Large intestine (tissue), 3 donors: ENCODE measurements around the gene USP12. TPM values are rescaled to one million over a fixed set of nuclear protein-coding genes. Genes with fewer than 3 reads are reported as not detected.

Source experiments
- DNase-seq, 2 donors: peaks; one replicate each; pipeline versions ENCODE4 v3.0.0 to v3.0.0-alpha.2; 2013
- H3K27ac ChIP-seq: one replicate; pipeline ENCODE4 v1.5.1; 2013; ENCODE audit warnings: low read length
- H3K27me3 ChIP-seq: 2 replicates; pipeline ENCODE4 v1.6.1; 2013; ENCODE audit warnings: low read length; ENCODE audit not compliant: control insufficient read depth, insufficient read depth
- H3K36me3 ChIP-seq: 2 replicates; pipeline ENCODE4 v1.6.1; 2013; ENCODE audit warnings: low read length; ENCODE audit not compliant: control insufficient read depth, insufficient read depth
- H3K4me1 ChIP-seq: one replicate; pipeline ENCODE4 v1.6.1; 2013; ENCODE audit warnings: low read length; ENCODE audit not compliant: control insufficient read depth, insufficient read depth
- H3K4me3 ChIP-seq: one replicate; pipeline ENCODE4 v1.5.1; 2013; ENCODE audit warnings: low read length
- H3K9me3 ChIP-seq: one replicate; pipeline ENCODE4 v1.6.1; 2013; ENCODE audit warnings: mild to moderate bottlenecking, low read depth, low read length, moderate library complexity; ENCODE audit not compliant: control insufficient read depth
- WGBS: methylation state at CpG from one replicate; pipeline ENCODE4 v1.1.5; 2013; ENCODE audit warnings: low lambda C conversion rate; ENCODE audit not compliant: insufficient coverage; 5-methylcytosine and 5-hydroxymethylcytosine counted together
- polyA plus RNA-seq: library from polyadenylated mRNA; unstranded; fragments of 120-200 nt; gene quantifications from one replicate; pipeline ENCODE4 v1.2.1, GENCODE V29; 2013

Gene USP12
- polyA plus RNA-seq, 1 donor: 52.7 TPM

- Histone ChIP-seq H3K4me1 (no peaks in the 10 kb centered on the region), H3K36me3 (no peaks in the 10 kb centered on the region), H3K27me3 (no peaks in the 10 kb centered on the region), H3K9me3 (no peaks in the 10 kb centered on the region), H3K27ac (no peak overlapping the region), H3K4me3 (no peak overlapping the region)
- 100% methylated on average over 1 of the region's 6 CpGs for WGBS
- DNase-seq: no peak
Observed at GRCh38 chr13:27055526-27055925, 116.1 kb downstream of the USP12 start.

DNA sequence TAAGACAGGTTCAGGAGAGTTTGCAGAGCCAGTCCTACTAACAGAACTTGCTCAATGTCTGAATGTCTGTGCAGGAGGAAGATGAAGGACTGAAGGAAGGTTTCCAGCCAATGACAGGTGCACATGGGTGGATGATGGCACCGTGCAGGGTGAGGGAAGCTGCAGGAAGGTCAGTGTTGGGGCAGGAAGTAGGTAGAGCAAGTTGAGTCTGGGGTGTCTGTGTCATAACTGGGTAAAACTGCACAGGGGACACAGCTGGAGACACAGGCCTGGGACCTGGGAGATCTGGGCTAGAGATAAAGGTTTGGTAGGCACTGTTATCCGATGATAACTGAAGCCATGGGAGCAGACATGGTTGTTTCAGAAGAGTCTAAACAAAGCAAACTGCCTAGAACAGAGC lies 116.9 kb downstream of the USP12 start:
- no peaks in the 10 kb centered on the region for H3K36me3 ChIP-seq
- no peaks in the 10 kb centered on the region for H3K4me1 ChIP-seq
- H3K27ac ChIP-seq: no peak overlapping the region
- H3K27me3 ChIP-seq: no peaks in the 10 kb centered on the region
- no peak for DNase-seq
- no peaks in the 10 kb centered on the region for H3K9me3 ChIP-seq
- H3K4me3 ChIP-seq: no peak overlapping the region
- no CpG with 5 or more reads among the region's 2 CpGs for WGBS

GRCh38 chr13:27053902-27054595 lies 117.6 kb downstream of the USP12 start:
- DNase-seq: no peak
- no peak overlapping the region for H3K27ac ChIP-seq
- H3K27me3 ChIP-seq: no peaks in the 10 kb centered on the region
- no peak overlapping the region for H3K4me3 ChIP-seq
- H3K9me3 ChIP-seq: no peaks in the 10 kb centered on the region
- H3K4me1 ChIP-seq: no peaks in the 10 kb centered on the region
- WGBS: no CpG with 5 or more reads among the region's 6 CpGs
- no peaks in the 10 kb centered on the region for H3K36me3 ChIP-seq

DNA sequence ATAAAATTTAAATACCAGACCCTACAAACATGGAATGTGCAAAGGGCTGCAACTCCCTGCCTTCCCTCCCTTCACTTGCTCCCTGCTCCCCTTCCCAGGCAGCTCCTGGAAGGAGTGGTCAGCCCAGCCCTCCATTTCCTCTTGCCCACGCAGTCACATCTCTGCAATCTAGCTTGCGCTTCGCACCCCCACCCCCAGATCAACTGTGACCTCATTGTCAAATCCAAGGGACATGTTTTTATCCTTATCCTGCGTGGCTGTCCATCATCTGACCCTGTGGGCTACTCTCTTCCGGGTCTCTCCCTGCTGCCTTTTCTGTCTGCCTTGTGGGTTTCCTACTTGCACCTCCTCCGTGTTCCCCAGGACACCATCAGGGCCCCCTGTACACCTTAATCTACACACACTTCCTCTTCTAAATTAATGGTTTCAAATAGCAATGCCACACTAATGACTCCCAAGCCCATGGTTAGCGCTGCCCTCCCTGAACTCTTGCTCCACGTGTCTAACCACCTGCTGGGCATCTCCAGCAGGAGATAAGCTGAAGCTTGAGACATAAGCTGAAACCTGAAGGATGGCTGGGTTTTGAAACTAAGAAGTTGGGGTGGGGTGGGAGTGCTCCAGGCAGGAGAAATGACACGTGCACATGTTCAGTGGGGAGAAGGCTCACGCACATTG lies 118.3 kb downstream of the USP12 start:
- no peaks in the 10 kb centered on the region for H3K4me1 ChIP-seq
- no peaks in the 10 kb centered on the region for H3K9me3 ChIP-seq
- 100% methylated on average over 1 of the region's 10 CpGs for WGBS
- peak in 1 of 2 donors; percentile 16 for DNase-seq
- H3K27ac ChIP-seq: no peak overlapping the region
- no peak overlapping the region for H3K4me3 ChIP-seq
- no peaks in the 10 kb centered on the region for H3K27me3 ChIP-seq
- no peaks in the 10 kb centered on the region for H3K36me3 ChIP-seq

- Histone ChIP-seq H3K9me3 (no peaks in the 10 kb centered on the region), H3K4me3 (no peak overlapping the region), H3K4me1 (no peaks in the 10 kb centered on the region), H3K27me3 (no peaks in the 10 kb centered on the region), H3K36me3 (no peaks in the 10 kb centered on the region), H3K27ac (no peak overlapping the region)
- no peak for DNase-seq
- WGBS: 86% methylated on average over 1 of the region's 6 CpGs
Observed at GRCh38 chr13:27052551-27053208, 118.9 kb downstream of the USP12 start.

GRCh38 chr13:27047081-27047480 lies 124.5 kb downstream of the USP12 start:
- Histone ChIP-seq H3K27me3 (no peaks in the 10 kb centered on the region), H3K9me3 (no peaks in the 10 kb centered on the region), H3K4me3 (no peak overlapping the region), H3K36me3 (no peaks in the 10 kb centered on the region), H3K4me1 (no peaks in the 10 kb centered on the region), H3K27ac (no peak overlapping the region)
- no peak for DNase-seq
- no CpG with 5 or more reads among the region's 13 CpGs for WGBS

- no peaks in the 10 kb centered on the region for H3K4me1 ChIP-seq
- H3K4me3 ChIP-seq: no peak overlapping the region
- no peaks in the 10 kb centered on the region for H3K9me3 ChIP-seq
- no CpG with 5 or more reads among the region's 15 CpGs for WGBS
- H3K27me3 ChIP-seq: no peaks in the 10 kb centered on the region
- no peak for DNase-seq
- H3K36me3 ChIP-seq: no peaks in the 10 kb centered on the region
- H3K27ac ChIP-seq: no peak overlapping the region
Observed at GRCh38 chr13:27044837-27045570, 126.6 kb downstream of the USP12 start.

- WGBS: 93% methylated on average over 4 of the region's 6 CpGs
- DNase-seq: no peak
- H3K27ac ChIP-seq: no peak overlapping the region
- no peaks in the 10 kb centered on the region for H3K9me3 ChIP-seq
- no peak overlapping the region for H3K4me3 ChIP-seq
- no peaks in the 10 kb centered on the region for H3K27me3 ChIP-seq
- H3K36me3 ChIP-seq: no peaks in the 10 kb centered on the region
- H3K4me1 ChIP-seq: no peaks in the 10 kb centered on the region
Observed at GRCh38 chr13:27043013-27043412, 128.6 kb downstream of the USP12 start.

DNA sequence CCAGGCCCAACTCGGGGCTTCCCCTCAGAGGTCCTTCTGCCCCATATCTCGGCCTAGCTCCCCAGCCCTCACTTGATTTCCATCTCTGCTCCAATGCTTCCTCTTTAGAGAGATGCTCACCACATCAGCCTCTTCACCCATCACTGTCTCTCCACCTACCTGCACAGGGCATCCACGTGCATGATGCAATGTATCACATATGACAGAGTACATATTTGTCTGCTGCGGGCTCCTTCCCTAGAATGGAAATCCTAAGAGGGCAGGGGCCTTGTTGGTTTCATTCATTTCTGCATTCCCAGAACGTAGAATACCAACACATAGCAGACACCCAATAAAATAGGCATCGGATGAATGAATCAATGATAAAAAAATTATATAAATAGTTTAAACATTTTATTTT lies 130.3 kb downstream of the USP12 start:
- peaks cover 3% of the 10 kb centered on the region for H3K27me3 ChIP-seq
- no peaks in the 10 kb centered on the region for H3K36me3 ChIP-seq
- H3K4me1 ChIP-seq: no peaks in the 10 kb centered on the region
- DNase-seq: no peak
- H3K27ac ChIP-seq: no peak overlapping the region
- H3K4me3 ChIP-seq: no peak overlapping the region
- WGBS: 100% methylated on average over 3 of the region's 6 CpGs
- no peaks in the 10 kb centered on the region for H3K9me3 ChIP-seq

GRCh38 chr13:27040826-27041108 lies 130.8 kb downstream of the USP12 start:
- Histone ChIP-seq H3K36me3 (no peaks in the 10 kb centered on the region), H3K27me3 (peaks cover 6% of the 10 kb centered on the region), H3K27ac (no peak overlapping the region), H3K4me3 (no peak overlapping the region), H3K9me3 (no peaks in the 10 kb centered on the region), H3K4me1 (no peaks in the 10 kb centered on the region)
- DNase-seq: no peak
- WGBS: no CpG with 5 or more reads among the region's 4 CpGs
